GM08714 (cell line): Measurements from ENCODE around the gene BGN.

ENCODE experiments used
- H3K4me3 ChIP-seq: fragments of 200-500 bp; sonication (Bioruptor generic); 2 replicates; pipeline ENCODE4 v1.5.1; 2014; ENCODE audit warnings: mild to moderate bottlenecking, low read length, inconsistent platforms
- ZNF274 ChIP-seq: IDR thresholded peaks from 2 replicates; pipeline ENCODE4 v1.6.1; 2012; ENCODE audit warnings: mild to moderate bottlenecking, low read depth, low read length

BGN gene

GRCh38 chrX:153456161-153456560 lies 38.6 kb upstream of the BGN start:
- no peak overlapping the region for H3K4me3 ChIP-seq
- no peak for TF ChIP-seq ZNF274

- no peak for TF ChIP-seq ZNF274
- H3K4me3 ChIP-seq = no peak overlapping the region
These were observed 38.1 kb upstream of the BGN start for GRCh38 chrX:153456704-153457103.

GRCh38 chrX:153457136-153457825 lies 37.5 kb upstream of the BGN start:
- no peak for TF ChIP-seq ZNF274
- H3K4me3 ChIP-seq = no peak overlapping the region

GRCh38 chrX:153457827-153458466 lies 36.8 kb upstream of the BGN start:
- TF ChIP-seq ZNF274 = no peak
- no peak overlapping the region for H3K4me3 ChIP-seq

GRCh38 chrX:153458476-153458875 lies 36.3 kb upstream of the BGN start:
- no peak for TF ChIP-seq ZNF274

GRCh38 chrX:153459986-153460385 lies 34.8 kb upstream of the BGN start:
- TF ChIP-seq ZNF274 = no peak
- no peak overlapping the region for H3K4me3 ChIP-seq

More at GRCh38 chrX:153458476-153458875, 36.3 kb upstream of the BGN start:
- H3K4me3 ChIP-seq = no peak overlapping the region

GRCh38 chrX:153460826-153461225 lies 34.0 kb upstream of the BGN start:
- no peak overlapping the region for H3K4me3 ChIP-seq
- no peak for TF ChIP-seq ZNF274

GRCh38 chrX:153462291-153462690 lies 32.5 kb upstream of the BGN start:
- no peak for TF ChIP-seq ZNF274
- H3K4me3 ChIP-seq = no peak overlapping the region

- no peak overlapping the region for H3K4me3 ChIP-seq
- no peak for TF ChIP-seq ZNF274
These were observed 31.7 kb upstream of the BGN start for GRCh38 chrX:153463031-153463430.

- H3K4me3 ChIP-seq = no peak overlapping the region
- TF ChIP-seq ZNF274 = no peak
These were observed 31.2 kb upstream of the BGN start for GRCh38 chrX:153463556-153463955.

GRCh38 chrX:153464116-153464515 lies 30.7 kb upstream of the BGN start:
- no peak for TF ChIP-seq ZNF274
- H3K4me3 ChIP-seq = no peak overlapping the region

- H3K4me3 ChIP-seq = no peak overlapping the region
- no peak for TF ChIP-seq ZNF274
These were observed 28.9 kb upstream of the BGN start for GRCh38 chrX:153465691-153466380.

GRCh38 chrX:153468008-153468580 lies 26.7 kb upstream of the BGN start:
- no peak for TF ChIP-seq ZNF274
- H3K4me3 ChIP-seq = no peak overlapping the region

GRCh38 chrX:153469811-153470410 lies 24.9 kb upstream of the BGN start:
- peak overlapping the region; percentile 69; the same call in 1 of the 2 replicates for H3K4me3 ChIP-seq
- TF ChIP-seq ZNF274 = no peak
